GM19025 (cell line): ENCODE results near the gene SPANXB1.
"Not testable (repeated sequence)": the region's sequence is repeated elsewhere in the genome, so short reads cannot be mapped to it uniquely, and the experiment has no call there.

ENCODE experiments used
- ATAC-seq: cut with Tn5 transposase; IDR thresholded peaks from one replicate; pipeline ENCODE4 v1.9.1; 2021; ENCODE audit warnings: mild to moderate bottlenecking, low read depth, moderate library complexity; ENCODE audit not compliant: unreplicated experiment

Gene SPANXB1, protein sequence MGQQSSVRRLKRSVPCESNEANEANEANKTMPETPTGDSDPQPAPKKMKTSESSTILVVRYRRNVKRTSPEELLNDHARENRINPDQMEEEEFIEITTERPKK

DNA sequence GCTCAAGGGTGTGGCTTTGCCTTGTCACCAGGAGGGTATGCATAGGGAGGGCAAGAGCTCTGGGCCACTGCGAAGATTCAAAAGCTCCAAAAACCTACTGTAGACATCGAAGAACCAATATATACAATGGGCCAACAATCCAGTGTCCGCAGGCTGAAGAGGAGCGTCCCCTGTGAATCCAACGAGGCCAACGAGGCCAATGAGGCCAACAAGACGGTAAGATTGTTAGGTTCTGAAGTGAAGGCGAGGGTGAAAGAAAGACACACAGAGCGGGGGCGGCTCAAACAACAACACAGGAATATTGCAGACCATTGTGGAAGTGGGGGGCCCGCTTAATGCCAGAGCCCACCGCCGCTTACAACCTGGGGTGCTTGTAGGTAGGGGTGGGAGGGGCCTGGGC, at the start of gene SPANXB1:
Gene SPANXB1, plus strand, starts transcription at position 27 of the 400 bp plus-strand sequence. Its CDS starts 100 bp downstream, at position 127.
- not testable (repeated sequence) for ATAC-seq

- ATAC-seq, result no peak
These were observed 35.4 kb upstream of the SPANXB1 start for GRCh38 chrX:140967036-140967435.

- no peak for ATAC-seq
These were observed 31.1 kb upstream of the SPANXB1 start for GRCh38 chrX:140971099-140971795.

DNA sequence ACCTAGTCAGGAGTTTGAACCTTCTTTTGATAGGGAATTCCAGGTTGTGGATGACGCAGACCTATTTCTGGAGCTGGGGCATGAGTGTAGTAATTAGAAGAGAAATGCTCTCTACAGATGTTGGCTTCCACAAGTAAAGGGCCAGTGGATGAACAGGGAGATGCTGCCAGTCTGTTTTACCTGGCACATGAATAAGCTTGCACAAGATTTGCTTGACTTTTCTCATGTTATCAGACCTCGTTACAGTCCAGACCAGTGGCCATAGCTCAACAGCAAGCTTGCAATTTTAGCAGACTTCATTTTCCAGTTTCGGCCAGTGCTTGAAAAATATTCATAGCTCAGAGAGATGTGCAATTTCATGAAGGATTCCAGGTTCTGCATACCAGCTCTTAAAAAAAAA, 26.9 kb upstream of the SPANXB1 start:
- ATAC-seq, result no peak

GRCh38 chrX:140980271-140980670, 22.1 kb upstream of the SPANXB1 start:
- ATAC-seq, result no peak

GRCh38 chrX:140983730-140984129, 18.7 kb upstream of the SPANXB1 start:
- ATAC-seq, result no peak

DNA sequence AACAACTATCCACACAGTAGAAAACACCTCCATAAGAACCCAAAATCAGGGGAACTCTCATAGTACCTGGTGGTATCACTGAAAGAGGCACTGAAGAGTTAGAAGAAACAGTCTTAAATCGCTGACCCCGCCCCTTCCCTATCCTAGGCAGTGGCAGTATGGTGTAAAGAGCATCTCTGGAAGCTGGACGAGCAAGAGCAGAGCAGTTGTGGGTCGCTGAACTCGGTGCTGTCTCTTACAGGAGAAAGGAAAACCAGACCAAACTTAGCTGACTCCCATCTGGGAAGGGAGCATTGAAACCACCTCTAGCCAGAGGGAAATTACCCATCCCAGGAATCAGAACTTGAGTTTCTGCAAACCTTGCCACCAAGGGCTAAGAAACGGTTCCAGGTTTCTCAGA, 2.8 kb downstream of the SPANXB1 start:
- ATAC-seq, result not testable (repeated sequence)

GRCh38 chrX:141044246-141044645, 41.9 kb downstream of the SPANXB1 start:
- ATAC-seq, result not testable (repeated sequence)

DNA sequence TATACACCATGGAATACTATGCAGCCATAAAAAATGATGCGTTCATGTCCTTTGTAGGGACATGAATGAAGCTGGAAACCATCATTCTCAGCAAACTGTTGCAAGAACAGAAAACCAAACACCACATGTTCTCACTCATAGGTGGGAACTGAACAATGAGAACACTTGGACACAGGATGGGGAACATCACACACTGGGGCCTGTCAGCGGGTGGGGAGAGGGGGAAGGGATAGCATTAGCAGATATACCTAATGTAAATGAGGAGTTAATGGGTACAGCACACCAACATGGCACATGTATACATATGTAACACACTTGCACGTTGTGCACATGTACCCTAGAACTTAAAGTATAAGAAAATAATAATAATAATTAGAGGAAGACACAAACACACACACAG, 47.5 kb downstream of the SPANXB1 start:
- ATAC-seq, result not testable (repeated sequence)

DNA sequence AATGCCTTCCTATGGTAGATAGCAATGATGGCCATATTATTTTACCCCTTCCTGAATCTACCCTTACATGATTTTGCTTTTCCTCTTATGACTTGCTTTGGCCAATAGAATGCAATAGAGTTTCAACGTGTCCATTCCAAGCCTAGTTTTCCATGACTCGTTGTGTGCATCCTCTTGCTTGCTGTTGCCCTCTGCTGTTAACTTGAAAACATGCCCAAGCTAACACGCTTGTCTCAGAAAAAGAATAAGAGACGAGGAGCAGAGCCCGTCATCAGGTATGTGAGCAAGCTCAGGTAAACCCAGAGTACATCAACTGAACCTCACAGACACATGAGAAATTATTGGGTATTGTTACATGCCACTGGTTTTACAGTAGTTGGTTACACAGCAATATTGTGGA, 49.7 kb downstream of the SPANXB1 start:
- ATAC-seq, result not testable (repeated sequence)
